Mesothelial cell of epicardium (in vitro differentiated cells): Measurements from ENCODE around the gene ATP12A. TPM values are rescaled to one million over a fixed set of nuclear protein-coding genes. Genes with fewer than 3 reads are reported as not detected.
A peak's percentile ranks its signal among the peaks of the same experiment; 100 is the strongest.

Experiments used
- DNase-seq, 2 experiments: peaks; one replicate each; pipeline ENCODE4 v3.0.0; 2021; ENCODE audit warnings: low spot score in 2 of 2; ENCODE audit not compliant: unreplicated experiment in 2 of 2
- H3K27ac Mint-ChIP-seq: 2 replicates; pipeline ENCODE4 v1.8.0; 2021; ENCODE audit warnings: mixed read lengths
- H3K27me3 Mint-ChIP-seq: 2 replicates; pipeline ENCODE4 v1.8.0; 2021; ENCODE audit warnings: low read depth, mixed read lengths
- H3K36me3 Mint-ChIP-seq: 2 replicates; pipeline ENCODE4 v1.8.0; 2021; ENCODE audit warnings: mixed read lengths
- H3K4me1 Mint-ChIP-seq: 2 replicates; pipeline ENCODE4 v1.8.0; 2021; ENCODE audit warnings: mixed read lengths
- H3K4me3 Mint-ChIP-seq: 2 replicates; pipeline ENCODE4 v1.8.0; 2021; ENCODE audit warnings: mild to moderate bottlenecking, moderate library complexity, mixed read lengths
- H3K9me3 Mint-ChIP-seq: 2 replicates; pipeline ENCODE4 v1.8.0; 2021; ENCODE audit warnings: mixed read lengths
- CTCF ChIP-seq: fragments of 200-600 bp; sonication (generic); IDR thresholded peaks from one replicate; pipeline ENCODE4 v1.5.0; 2021; ENCODE audit warnings: antibody characterized with exemption; ENCODE audit not compliant: unreplicated experiment
- total RNA-seq: library from RNA; stranded (reverse); gene quantifications from 3 replicates; pipeline ENCODE4 v1.2.1, GENCODE V29; 2021

The ATP12A gene
- total RNA-seq, 1 donor from 2014 or later: 0.80 TPM

- Mint-ChIP-seq H3K4me1 (peaks cover 12% of the 10 kb centered on the region), H3K9me3 (no peaks in the 10 kb centered on the region), H3K27ac (no peak overlapping the region), H3K4me3 (no peak overlapping the region), H3K27me3 (no peaks in the 10 kb centered on the region), H3K36me3 (no peaks in the 10 kb centered on the region)
- DNase-seq: no peak
- no peak for TF ChIP-seq CTCF
Observed at GRCh38 chr13:24638096-24638495, 42.1 kb upstream of the ATP12A start.

- DNase-seq: no peak
- Mint-ChIP-seq H3K9me3 (no peaks in the 10 kb centered on the region), H3K27me3 (no peaks in the 10 kb centered on the region), H3K4me1 (peaks cover 27% of the 10 kb centered on the region), H3K36me3 (no peaks in the 10 kb centered on the region), H3K27ac (no peak overlapping the region), H3K4me3 (no peak overlapping the region)
- no peak for TF ChIP-seq CTCF
Observed at GRCh38 chr13:24640752-24641151, 39.5 kb upstream of the ATP12A start.

- no peak for TF ChIP-seq CTCF
- Mint-ChIP-seq H3K9me3 (peaks cover 7% of the 10 kb centered on the region), H3K27me3 (no peaks in the 10 kb centered on the region), H3K36me3 (no peaks in the 10 kb centered on the region), H3K27ac (no peak overlapping the region), H3K4me1 (peaks cover 33% of the 10 kb centered on the region), H3K4me3 (no peak overlapping the region)
- DNase-seq: no peak
Observed at GRCh38 chr13:24642219-24642618, 38.0 kb upstream of the ATP12A start.

GRCh38 chr13:24644036-24644435 is 36.2 kb upstream of the ATP12A start:
- no peak for DNase-seq
- Mint-ChIP-seq H3K4me3 (no peak overlapping the region), H3K36me3 (no peaks in the 10 kb centered on the region), H3K27ac (peak overlapping the region; percentile 64), H3K27me3 (no peaks in the 10 kb centered on the region), H3K9me3 (peaks cover 7% of the 10 kb centered on the region), H3K4me1 (peaks cover 26% of the 10 kb centered on the region)
- no peak for TF ChIP-seq CTCF

- Mint-ChIP-seq H3K36me3 (no peaks in the 10 kb centered on the region), H3K27me3 (no peaks in the 10 kb centered on the region), H3K4me1 (peaks cover 44% of the 10 kb centered on the region), H3K9me3 (peaks cover 7% of the 10 kb centered on the region), H3K4me3 (no peak overlapping the region), H3K27ac (no peak overlapping the region)
- DNase-seq: no peak
- no peak for TF ChIP-seq CTCF
Observed at GRCh38 chr13:24648271-24648670, 31.9 kb upstream of the ATP12A start.
